GM23338 (cell line): Measurements from ENCODE around the gene SPPL2A. TPM values are rescaled to one million over a fixed set of nuclear protein-coding genes. Genes with fewer than 3 reads are reported as not detected.

Source experiments
- ATAC-seq: fragments of 200-7000 bp; cut with Tn5 transposase; 3 replicates; pipeline ENCODE4 v1.9.1; 2020
- DNase-seq: peaks from one replicate; pipeline ENCODE4 v3.0.0-alpha.2; 2015; ENCODE audit warnings: low spot score
- H2AFZ ChIP-seq: fragments of 200-600 bp; sonication (generic); 2 replicates; pipeline ENCODE4 v1.8.0; 2016; ENCODE audit warnings: antibody characterized with exemption, mild to moderate bottlenecking, moderate library complexity
- H3F3A ChIP-seq: fragments of 200-600 bp; sonication (generic); replicated peaks from 2 replicates; pipeline ENCODE4 v1.8.0; 2017; ENCODE audit warnings: antibody characterized with exemption, mixed run types, low read depth
- H3K27ac ChIP-seq: fragments of 200-600 bp; sonication (generic); 2 replicates; pipeline ENCODE4 v1.6.1; 2016; ENCODE audit warnings: low read depth
- H3K27me3 ChIP-seq: fragments of 200-600 bp; sonication (generic); 2 replicates; pipeline ENCODE4 v1.8.0; 2016; ENCODE audit warnings: mild to moderate bottlenecking, mixed run types, moderate library complexity; ENCODE audit not compliant: insufficient read depth
- H3K36me3 ChIP-seq: fragments of 200-600 bp; sonication (generic); 2 replicates; pipeline ENCODE4 v1.8.0; 2016; ENCODE audit warnings: mild to moderate bottlenecking; ENCODE audit not compliant: insufficient read depth
- H3K4me1 ChIP-seq: fragments of 200-600 bp; sonication (generic); 2 replicates; pipeline ENCODE4 v1.8.0; 2016; ENCODE audit warnings: mild to moderate bottlenecking, moderate library complexity; ENCODE audit not compliant: insufficient read depth
- H3K4me2 ChIP-seq: fragments of 200-600 bp; sonication (generic); 2 replicates; pipeline ENCODE4 v1.7.1; 2017; ENCODE audit warnings: mixed run types
- H3K4me3 ChIP-seq: fragments of 200-600 bp; sonication (generic); 2 replicates; pipeline ENCODE4 v1.6.1; 2016; ENCODE audit warnings: mixed run types
- H3K79me2 ChIP-seq: fragments of 200-600 bp; sonication (generic); replicated peaks from 2 replicates; pipeline ENCODE4 v1.8.0; 2017; ENCODE audit warnings: mild to moderate bottlenecking; ENCODE audit not compliant: insufficient read depth
- H3K9me2 ChIP-seq: fragments of 200-600 bp; sonication (generic); 2 replicates; pipeline ENCODE4 v1.8.0; 2017; ENCODE audit not compliant: insufficient read depth
- H4K20me1 ChIP-seq: fragments of 200-600 bp; sonication (generic); replicated peaks from 2 replicates; pipeline ENCODE4 v1.8.0; 2017; ENCODE audit warnings: mild to moderate bottlenecking; ENCODE audit not compliant: insufficient read depth
- H3K27ac Mint-ChIP-seq: 2 replicates; pipeline ENCODE4 v1.8.0; 2020; ENCODE audit warnings: inconsistent platforms, mild to moderate bottlenecking, moderate library complexity, mixed read lengths
- H3K27me3 Mint-ChIP-seq: 3 replicates; pipeline ENCODE4 v1.8.0; 2022; ENCODE audit warnings: low read depth, mild to moderate bottlenecking, moderate library complexity, mixed read lengths, inconsistent platforms; ENCODE audit not compliant: insufficient read depth, poor library complexity
- H3K36me3 Mint-ChIP-seq: 3 replicates; pipeline ENCODE4 v1.8.0; 2021; ENCODE audit warnings: low read depth, mild to moderate bottlenecking, inconsistent platforms, moderate library complexity, mixed read lengths
- H3K4me1 Mint-ChIP-seq: 3 replicates; pipeline ENCODE4 v1.8.0; 2020; ENCODE audit warnings: mild to moderate bottlenecking, inconsistent platforms, mixed read lengths
- H3K4me3 Mint-ChIP-seq: 3 replicates; pipeline ENCODE4 v1.8.0; 2021; ENCODE audit warnings: moderate library complexity, mild to moderate bottlenecking, inconsistent platforms, mixed read lengths
- H3K9me3 Mint-ChIP-seq: 3 replicates; pipeline ENCODE4 v1.8.0; 2020; ENCODE audit warnings: moderate library complexity, mild to moderate bottlenecking, inconsistent platforms, mixed read lengths
- CTCF ChIP-seq, 2 experiments: fragments of 200-600 bp in 1 of 2; sonication (generic) in 1 of 2; conservative IDR thresholded peaks; 2 replicates each; pipeline versions ENCODE4 v1.5.1 to v1.6.1; 2016 to 2017; ENCODE audit warnings: antibody characterized with exemption in 2 of 2, low read depth in 2 of 2, mild to moderate bottlenecking in 2 of 2, moderate library complexity in 1 of 2
- EZH2phosphoT487 ChIP-seq: fragments of 200-600 bp; sonication (generic); IDR thresholded peaks from one replicate; pipeline ENCODE4 v1.8.1; 2018; ENCODE audit warnings: antibody characterized with exemption; ENCODE audit not compliant: unreplicated experiment
- REST ChIP-seq: IDR thresholded peaks from one replicate; pipeline ENCODE4 v1.6.1; 2018; ENCODE audit warnings: antibody characterized with exemption; ENCODE audit not compliant: unreplicated experiment
- STAT1 ChIP-seq: IDR thresholded peaks from one replicate; pipeline ENCODE4 v1.6.1; 2016; ENCODE audit warnings: antibody characterized with exemption; ENCODE audit not compliant: unreplicated experiment
- ZNF114 ChIP-seq: fragments of 250-450 bp; sonication (Bioruptor Pico); IDR thresholded peaks from 2 replicates; pipeline ENCODE4 v1.5.0; 2020; ENCODE audit warnings: mild to moderate bottlenecking, moderate library complexity
- polyA plus RNA-seq: library from polyadenylated mRNA; unstranded; fragments of >200 nt; fragmentation: Nextera tagmentation; extraction: Ambion mirVana; gene quantifications from 2 replicates; pipeline ENCODE4 v1.2.1, GENCODE V29; 2016
- total RNA-seq: library from RNA; depleted of rRNA; stranded (reverse); fragments of >200 nt; shearing (Covaris generic); gene quantifications from 2 replicates; pipeline ENCODE4 v1.2.3, GENCODE V29; 2014

Gene SPPL2A
- total and polyA plus RNA-seq, 2 experiments from 2014 or later: 10.9 to 24.1 TPM

- no peak for TF ChIP-seq REST
- TF ChIP-seq STAT1: no peak
- no peak for TF ChIP-seq ZNF114 (CRISPR knock-in tag)
- TF ChIP-seq EZH2phosphoT487: no peak
Measured at GRCh38 chr15:50676799-50677483, 88.6 kb downstream of the SPPL2A start (continued).

GRCh38 chr15:50675535-50676144 is 89.9 kb downstream of the SPPL2A start:
- H3K4me3 Mint-ChIP-seq: no peak overlapping the region
- Histone ChIP-seq H3F3A (no peaks in the 10 kb centered on the region), H3K36me3 (no peaks in the 10 kb centered on the region), H4K20me1 (peaks cover 21% of the 10 kb centered on the region), H3K27ac (no peak overlapping the region), H3K4me2 (no peak overlapping the region), H3K79me2 (peaks cover 99% of the 10 kb centered on the region), H3K4me3 (no peak overlapping the region), H3K27me3 (no peaks in the 10 kb centered on the region), H2AFZ (no peak overlapping the region), H3K4me1 (no peaks in the 10 kb centered on the region), H3K9me2 (no peaks in the 10 kb centered on the region)
- H3K36me3 Mint-ChIP-seq: peaks cover 4% of the 10 kb centered on the region; the same call in 1 of the 3 replicates
- ATAC-seq: no peak
- DNase-seq: peak; percentile 30
- no peak overlapping the region for H3K27ac Mint-ChIP-seq
- H3K4me1 Mint-ChIP-seq: no peaks in the 10 kb centered on the region
- H3K9me3 Mint-ChIP-seq: no peaks in the 10 kb centered on the region
- H3K27me3 Mint-ChIP-seq: no peaks in the 10 kb centered on the region
- TF ChIP-seq ZNF114 (CRISPR knock-in tag) (no peak), EZH2phosphoT487 (no peak), REST (no peak), CTCF (conservative IDR thresholded peaks at IDR 0.05; ENCODE audit: low read depth in 2 of 2) (peak in 1 of 2 experiments; percentile 88; a peak in 3 of 4 replicates)
